Measurements from ENCODE around the gene PARD3.

DNA sequence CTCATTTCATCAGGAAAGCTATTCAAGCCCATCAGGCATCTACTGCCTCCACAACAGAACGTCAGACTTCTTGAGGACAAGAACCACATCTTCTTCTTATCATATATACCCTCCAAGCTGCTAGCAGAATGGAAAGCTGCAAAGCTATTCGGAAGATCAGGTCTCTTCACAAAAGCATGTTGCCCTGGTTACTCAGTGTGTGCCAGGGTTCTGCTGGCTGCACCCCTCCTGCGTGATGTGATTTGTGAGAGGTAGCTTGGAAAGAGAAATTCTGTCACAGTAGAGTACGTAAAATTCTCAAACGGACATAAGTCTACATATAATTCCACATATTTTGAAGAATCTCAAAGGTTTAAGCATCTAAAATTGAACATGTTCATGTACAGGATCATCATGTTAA is 681.7 kb downstream of the PARD3 start:
- TF ChIP-seq EZH2 (IDR thresholded peaks at IDR 0.05; ENCODE audit: insufficient read depth, poor library complexity, severe bottlenecking) (no peak), EZH2phosphoT487 (IDR thresholded peaks at IDR 0.05; ENCODE audit: insufficient read depth, low read depth) (no peak)
